Right lung (tissue), 5 donors: ENCODE results near the gene SNED1. TPM values are rescaled to one million over a fixed set of nuclear protein-coding genes. Genes with fewer than 3 reads are reported as not detected.

Experiments used
- DNase-seq, 2 donors: peaks; one replicate each; pipeline ENCODE4 v3.0.0-alpha.2; 2013
- polyA plus RNA-seq, 5 donors: library from polyadenylated mRNA; unstranded; fragments of 120-200 nt; gene quantifications; one replicate each; pipeline versions ENCODE4 v1.2.1 to v1.2.3, GENCODE V29; 2013; ENCODE audit warnings: inconsistent platforms in 1 of 5, low replicate concordance in 1 of 5; ENCODE audit not compliant: insufficient read length in 5 of 5, insufficient read depth in 1 of 5

SNED1 gene
- polyA plus RNA-seq, 5 donors, result 40.8 to 60.3 (median 54.9) TPM

DNA sequence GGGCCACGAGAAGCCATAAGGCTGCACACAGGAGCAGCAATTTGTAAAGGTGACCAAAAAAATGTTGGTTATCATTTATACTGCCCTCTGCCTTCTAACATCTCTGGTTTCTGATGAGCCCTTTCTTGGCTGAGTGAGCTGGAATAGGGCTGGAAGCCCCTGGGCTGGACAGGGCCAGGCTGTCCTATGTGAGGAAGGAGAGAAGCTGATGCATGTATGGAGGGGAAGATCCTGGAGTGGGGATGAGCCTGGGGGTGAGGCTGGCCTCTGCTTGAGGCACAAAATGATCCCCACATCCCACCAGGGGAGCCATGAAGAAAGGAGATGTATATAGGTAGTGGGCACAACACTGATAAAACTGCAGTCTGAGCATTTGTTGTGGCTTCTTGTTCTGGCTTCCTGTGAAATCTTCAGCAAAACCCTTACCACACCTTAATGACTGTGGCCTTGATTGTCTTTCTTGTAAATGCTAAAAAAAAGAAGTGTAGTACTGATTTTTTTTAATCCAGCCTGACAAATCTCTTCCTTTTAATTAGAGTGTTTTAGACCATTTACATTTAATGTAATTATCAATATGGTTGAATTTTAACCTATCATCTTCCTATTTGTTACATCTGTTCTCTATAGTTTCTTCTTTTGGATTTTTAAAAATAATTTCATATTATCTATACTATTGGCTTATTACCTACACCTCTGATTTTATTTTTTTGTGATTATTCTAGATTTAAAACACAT is 5.6 kb downstream of the SNED1 start:
- no peak for DNase-seq

- no peak for DNase-seq
These were observed 7.2 kb downstream of the SNED1 start for GRCh38 chr2:241005569-241005968.

DNA sequence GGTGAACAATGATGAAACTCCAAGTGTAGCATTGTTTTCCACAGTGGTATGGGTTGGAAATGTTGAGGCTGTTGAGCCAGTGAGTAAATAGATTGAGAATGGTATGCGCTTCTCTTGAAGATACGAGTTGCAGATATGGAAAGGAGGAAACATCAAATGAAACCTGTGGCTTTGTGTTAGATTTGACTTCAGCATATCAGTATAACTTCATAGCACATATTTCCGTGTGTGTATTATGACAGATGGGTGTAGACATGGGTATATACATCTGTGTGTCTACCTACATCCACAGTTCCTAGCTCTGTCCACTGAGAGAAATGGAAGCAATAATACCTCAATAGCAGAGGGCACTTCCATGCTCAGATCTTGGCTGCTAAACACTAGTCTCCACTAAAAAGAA is 8.0 kb downstream of the SNED1 start:
- no peak for DNase-seq

- no peak for DNase-seq
These were observed 8.7 kb downstream of the SNED1 start for GRCh38 chr2:241007111-241007510.

GRCh38 chr2:241007880-241008710 is 9.7 kb downstream of the SNED1 start:
- DNase-seq, result no peak

- no peak for DNase-seq
These were observed 10.3 kb downstream of the SNED1 start for GRCh38 chr2:241008711-241009121.

GRCh38 chr2:241009191-241009590 is 10.8 kb downstream of the SNED1 start:
- DNase-seq, result no peak

GRCh38 chr2:241009601-241010530 is 11.4 kb downstream of the SNED1 start:
- DNase-seq, result peak; percentile 89 to 90

GRCh38 chr2:241010531-241011295 is 12.3 kb downstream of the SNED1 start:
- no peak for DNase-seq

GRCh38 chr2:241011296-241011600 is 12.8 kb downstream of the SNED1 start:
- DNase-seq, result no peak

DNA sequence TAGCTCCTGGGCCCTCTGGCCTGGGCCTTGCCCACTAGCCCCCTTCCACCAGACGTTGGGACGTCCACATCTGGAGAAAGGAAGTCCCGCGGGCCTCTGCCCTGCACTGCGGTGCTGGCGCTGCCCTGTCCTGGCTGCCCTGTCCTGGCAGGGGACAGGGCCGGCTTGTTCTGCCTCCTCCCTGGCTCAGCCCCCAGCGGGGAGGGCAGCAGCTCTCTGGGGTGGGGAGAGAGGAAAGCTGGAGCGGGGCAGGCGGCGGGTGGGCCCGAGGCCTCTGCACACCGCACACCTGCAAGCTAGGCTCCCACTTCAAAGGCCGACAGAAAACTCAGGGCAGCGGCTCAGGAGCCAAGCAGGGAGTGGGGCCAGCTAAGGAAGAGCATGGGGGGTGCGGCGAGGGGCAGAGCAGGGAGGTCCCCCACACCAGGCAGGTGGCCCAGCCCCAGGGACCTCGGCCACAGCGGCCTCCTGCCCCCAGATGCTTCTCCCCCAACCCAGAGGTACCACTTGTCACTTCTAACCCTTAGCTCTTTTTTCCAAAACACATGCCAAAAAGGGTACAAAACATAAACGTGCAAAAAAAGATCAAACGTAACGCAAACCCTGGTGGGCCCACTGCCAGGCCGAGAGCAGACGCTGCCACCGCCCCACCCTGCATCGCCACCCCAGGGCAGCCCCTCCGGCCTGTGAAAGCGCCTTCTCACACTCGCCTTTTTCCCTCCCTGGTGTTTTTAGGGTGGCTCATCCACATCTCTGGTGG is 13.5 kb downstream of the SNED1 start:
- DNase-seq, result no peak

GRCh38 chr2:241014224-241014623 is 15.8 kb downstream of the SNED1 start:
- DNase-seq, result no peak

DNA sequence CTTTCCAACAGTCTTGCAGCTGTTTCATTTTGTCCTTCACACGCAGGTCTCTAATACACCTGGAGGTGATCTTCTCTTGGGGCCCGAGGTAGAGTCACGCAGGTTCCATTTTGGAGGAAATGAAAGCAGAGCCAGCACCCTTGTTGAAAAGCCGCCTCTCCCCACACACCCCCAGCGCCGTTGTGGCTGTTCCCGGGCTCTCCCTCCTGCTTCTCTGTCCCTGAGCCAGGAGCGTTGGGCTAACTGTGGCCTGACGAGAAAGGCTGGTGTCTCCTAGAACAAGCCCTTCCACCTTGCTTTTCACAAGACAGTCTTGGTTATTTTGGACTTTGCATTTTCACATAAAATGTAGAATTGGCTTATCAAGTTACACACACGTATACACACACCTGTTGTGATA is 16.3 kb downstream of the SNED1 start:
- DNase-seq, result no peak

DNA sequence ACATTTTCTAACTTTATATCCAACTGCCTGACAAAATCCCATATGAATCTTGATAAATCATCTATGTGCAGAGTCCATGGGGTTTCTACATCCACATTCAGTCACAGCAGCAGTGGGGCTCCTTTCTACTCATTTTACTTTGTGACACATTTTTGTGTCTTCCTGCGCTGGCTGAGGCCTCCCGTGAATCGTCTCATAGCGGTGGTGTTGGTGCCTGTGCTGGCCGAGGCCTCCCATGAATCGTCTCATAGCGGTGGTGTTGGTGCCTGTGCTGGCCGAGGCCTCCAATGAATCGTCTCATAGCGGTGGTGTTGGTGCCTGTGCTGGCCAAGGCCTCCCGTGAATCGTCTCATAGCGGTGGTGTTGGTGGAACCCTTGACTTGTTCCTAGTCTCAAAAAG is 17.0 kb downstream of the SNED1 start:
- DNase-seq, result no peak

DNA sequence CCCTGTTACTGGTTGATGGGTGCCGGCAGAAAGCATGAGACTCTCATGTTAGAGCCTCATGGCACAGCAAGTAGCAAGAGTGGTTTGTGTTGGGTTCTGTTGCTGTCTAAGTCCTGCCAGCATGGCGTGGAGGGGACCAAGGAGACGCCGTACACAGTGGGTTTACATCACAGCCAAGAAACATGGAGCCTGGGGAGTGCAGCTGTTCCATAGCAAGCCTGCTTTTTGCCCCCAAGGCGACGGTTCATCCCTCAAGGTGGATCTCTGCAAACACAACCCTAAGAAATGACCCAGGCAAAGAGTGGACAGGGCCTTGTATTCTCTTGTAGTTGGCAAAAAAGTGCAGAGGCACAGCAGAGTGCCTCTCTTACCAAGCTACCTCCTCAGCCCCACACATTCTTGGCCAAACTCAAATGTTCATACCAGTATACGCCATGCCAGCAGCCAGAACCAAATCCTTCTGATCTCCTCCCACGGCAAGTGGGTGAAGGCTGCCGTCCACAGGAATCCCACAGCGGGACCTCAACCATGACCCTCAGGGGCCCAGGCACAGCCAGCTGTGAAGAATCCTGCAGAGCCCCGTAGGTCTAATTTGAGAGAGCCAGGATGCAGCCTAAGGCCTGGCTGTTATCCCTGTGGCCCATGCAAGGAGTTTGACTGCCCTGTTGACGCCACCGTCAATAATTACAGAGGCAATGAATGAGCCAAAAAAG is 19.0 kb downstream of the SNED1 start:
- DNase-seq, result no peak

- DNase-seq, result no peak
These were observed 19.9 kb downstream of the SNED1 start for GRCh38 chr2:241018051-241018891.

GRCh38 chr2:241019441-241020139 is 21.2 kb downstream of the SNED1 start:
- no peak for DNase-seq

GRCh38 chr2:241020201-241020600 is 21.8 kb downstream of the SNED1 start:
- no peak for DNase-seq
